Esophagus (tissue), 2 donors: ENCODE results near the gene AP4S1. TPM values are rescaled to one million over a fixed set of nuclear protein-coding genes. Genes with fewer than 3 reads are reported as not detected.

Experiments
- H3K27ac ChIP-seq, 2 donors: one replicate each; pipeline ENCODE4 v1.5.1; 2013; ENCODE audit warnings: low read depth in 2 of 2, mild to moderate bottlenecking in 2 of 2, inconsistent platforms in 1 of 2, low read length in 1 of 2, moderate library complexity in 1 of 2
- H3K27me3 ChIP-seq, 2 donors: one replicate each; pipeline ENCODE4 v1.6.1; 2013; ENCODE audit warnings: low read length in 2 of 2, control low read depth in 1 of 2, mild to moderate bottlenecking in 1 of 2; ENCODE audit not compliant: insufficient read depth in 2 of 2, control insufficient read depth in 1 of 2
- H3K36me3 ChIP-seq, 2 donors: one replicate each; pipeline ENCODE4 v1.6.1; 2013; ENCODE audit warnings: low read length in 1 of 2; ENCODE audit not compliant: control insufficient read depth in 2 of 2, insufficient read depth in 2 of 2
- H3K4me1 ChIP-seq, 2 donors: one replicate each; pipeline ENCODE4 v1.6.1; 2013; ENCODE audit warnings: low read length in 1 of 2; ENCODE audit not compliant: control insufficient read depth in 2 of 2, insufficient read depth in 2 of 2
- H3K4me3 ChIP-seq, 2 donors: one replicate each; pipeline ENCODE4 v1.5.1; 2013; ENCODE audit warnings: low read length in 2 of 2, mild to moderate bottlenecking in 2 of 2, low read depth in 1 of 2, moderate library complexity in 1 of 2
- H3K9me3 ChIP-seq, 2 donors: one replicate each; pipeline ENCODE4 v1.6.1; 2013; ENCODE audit warnings: mild to moderate bottlenecking in 2 of 2, low read depth in 1 of 2, low read length in 1 of 2, moderate library complexity in 1 of 2; ENCODE audit not compliant: control insufficient read depth in 2 of 2, insufficient read depth in 1 of 2
- WGBS, 2 donors: extraction: QIAGEN DNeasy Blood & Tissue Kit; methylation state at CpG; one replicate each; pipeline ENCODE4 v1.1.7; 2013; 5-methylcytosine and 5-hydroxymethylcytosine counted together
- polyA plus RNA-seq, 2 donors: library from polyadenylated mRNA; stranded (reverse); fragments of 200-250 nt; gene quantifications; one replicate each; pipeline ENCODE4 v1.2.3, GENCODE V29; 2013
- donor health status: healthy with polysubstance abuse.
- donor health status: Bipolar disorder and iron deficiency.

The AP4S1 gene
- polyA plus RNA-seq, 2 donors: 2.4 to 3.7 TPM

- no peak overlapping the region for H3K4me3 ChIP-seq
- 77 to 80% methylated on average over 3 of the region's 3 CpGs for WGBS, 2 donors
- peaks cover 6 to 16% of the 10 kb centered on the region in 2 donors for H3K36me3 ChIP-seq
- no peaks in the 10 kb centered on the region for H3K27me3 ChIP-seq
- H3K9me3 ChIP-seq: no peaks in the 10 kb centered on the region
- no peak overlapping the region for H3K27ac ChIP-seq
- no peaks in the 10 kb centered on the region for H3K4me1 ChIP-seq
Measured at GRCh38 chr14:31118892-31119291, 93.4 kb downstream of the AP4S1 start.

DNA sequence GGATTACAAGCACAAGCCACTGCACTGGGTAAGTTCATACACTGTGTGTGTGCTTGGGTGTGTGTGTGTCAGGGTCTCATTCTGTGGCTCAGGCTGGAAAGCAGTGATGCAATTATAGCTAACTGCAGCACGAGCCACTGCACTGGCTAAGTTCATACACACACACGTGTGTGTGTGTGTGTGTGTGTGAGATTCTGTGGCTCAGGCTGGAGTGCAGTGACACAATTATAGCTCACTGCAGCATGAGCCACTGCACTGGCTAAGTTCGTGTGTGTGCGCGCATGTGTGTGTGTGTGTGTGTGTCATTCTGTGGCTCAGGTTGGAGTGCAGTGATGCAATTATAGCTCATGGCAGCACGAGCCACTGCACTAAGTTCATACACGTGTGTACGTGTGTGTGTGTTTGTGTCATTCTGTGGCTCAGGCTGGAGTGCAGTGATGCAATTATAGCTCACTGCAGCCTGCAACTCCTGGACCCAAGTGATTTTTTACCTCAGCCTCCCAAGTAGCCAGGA is 96.7 kb downstream of the AP4S1 start:
- 74 to 80% methylated on average over 8 of the region's 8 CpGs for WGBS, 2 donors
- Histone ChIP-seq H3K4me3 (no peak overlapping the region), H3K36me3 (peaks cover 6 to 10% of the 10 kb centered on the region in 2 donors), H3K27me3 (no peaks in the 10 kb centered on the region), H3K27ac (no peak overlapping the region), H3K9me3 (no peaks in the 10 kb centered on the region), H3K4me1 (no peaks in the 10 kb centered on the region)

- no peaks in the 10 kb centered on the region for H3K9me3 ChIP-seq
- H3K27me3 ChIP-seq: no peaks in the 10 kb centered on the region
- H3K27ac ChIP-seq: no peak overlapping the region
- WGBS, 2 donors: 91% methylated on average over 4 of the region's 4 CpGs
- H3K4me3 ChIP-seq: no peak overlapping the region
- no peaks in the 10 kb centered on the region for H3K4me1 ChIP-seq
- peaks cover 6 to 10% of the 10 kb centered on the region in 2 donors for H3K36me3 ChIP-seq
Measured at GRCh38 chr14:31122921-31123320, 97.5 kb downstream of the AP4S1 start.

GRCh38 chr14:31124197-31124596 is 98.7 kb downstream of the AP4S1 start:
- Histone ChIP-seq H3K4me1 (no peaks in the 10 kb centered on the region), H3K27ac (no peak overlapping the region), H3K36me3 (peaks cover 12 to 15% of the 10 kb centered on the region in 2 donors), H3K27me3 (no peaks in the 10 kb centered on the region), H3K4me3 (no peak overlapping the region), H3K9me3 (no peaks in the 10 kb centered on the region)
- 87 to 91% methylated on average over 3 of the region's 3 CpGs for WGBS, 2 donors

GRCh38 chr14:31125231-31125630 is 99.8 kb downstream of the AP4S1 start:
- Histone ChIP-seq H3K36me3 (peaks cover 13 to 16% of the 10 kb centered on the region in 2 donors), H3K27ac (no peak overlapping the region)
- WGBS, 2 donors: 91 to 94% methylated on average over 6 of the region's 6 CpGs

DNA sequence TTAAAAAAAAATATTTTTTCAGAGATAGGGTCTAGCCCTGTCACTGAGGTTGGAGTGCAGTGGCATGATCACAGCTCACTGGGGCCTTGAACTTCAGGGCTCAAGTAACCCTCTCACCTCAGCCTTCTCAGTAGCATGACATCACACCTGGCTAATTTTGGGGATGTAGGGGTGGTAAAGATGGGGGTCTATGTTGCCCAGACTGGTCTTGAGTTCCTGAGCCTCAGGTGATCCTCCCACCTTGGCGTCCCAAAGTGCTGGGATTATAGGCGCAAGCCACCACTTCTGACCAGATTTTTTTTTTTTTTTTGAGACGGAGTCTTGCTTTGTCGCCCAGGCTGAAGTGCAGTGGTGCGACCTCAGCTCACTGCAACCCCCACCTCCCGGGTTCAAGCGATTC is 101.2 kb downstream of the AP4S1 start:
- H3K27ac ChIP-seq: no peak overlapping the region
- H3K27me3 ChIP-seq: no peaks in the 10 kb centered on the region
- H3K4me3 ChIP-seq: no peak overlapping the region
- no peaks in the 10 kb centered on the region for H3K9me3 ChIP-seq
- 93 to 96% methylated on average over 6 to 7 of the region's 7 CpGs for WGBS, 2 donors
- H3K36me3 ChIP-seq: peaks cover 13 to 16% of the 10 kb centered on the region in 2 donors
- no peaks in the 10 kb centered on the region for H3K4me1 ChIP-seq

More at GRCh38 chr14:31125231-31125630, 99.8 kb downstream of the AP4S1 start:
- no peaks in the 10 kb centered on the region for H3K27me3 ChIP-seq
- no peaks in the 10 kb centered on the region for H3K9me3 ChIP-seq
- H3K4me1 ChIP-seq: no peaks in the 10 kb centered on the region
- H3K4me3 ChIP-seq: no peak overlapping the region

- no peak overlapping the region for H3K27ac ChIP-seq
- peaks cover 9 to 10% of the 10 kb centered on the region in 2 donors for H3K36me3 ChIP-seq
- H3K4me3 ChIP-seq: no peak overlapping the region
- no peaks in the 10 kb centered on the region for H3K4me1 ChIP-seq
- no peaks in the 10 kb centered on the region for H3K9me3 ChIP-seq
- no peaks in the 10 kb centered on the region for H3K27me3 ChIP-seq
Measured at GRCh38 chr14:31127690-31128089, 102.2 kb downstream of the AP4S1 start.

- Histone ChIP-seq H3K27ac (no peak overlapping the region), H3K27me3 (no peaks in the 10 kb centered on the region), H3K9me3 (no peaks in the 10 kb centered on the region), H3K4me1 (no peaks in the 10 kb centered on the region), H3K36me3 (peaks cover 9 to 12% of the 10 kb centered on the region in 2 donors), H3K4me3 (no peak overlapping the region)
- 91 to 93% methylated on average over 18 of the region's 18 CpGs for WGBS, 2 donors
Measured at GRCh38 chr14:31128601-31129526, 103.4 kb downstream of the AP4S1 start.

DNA sequence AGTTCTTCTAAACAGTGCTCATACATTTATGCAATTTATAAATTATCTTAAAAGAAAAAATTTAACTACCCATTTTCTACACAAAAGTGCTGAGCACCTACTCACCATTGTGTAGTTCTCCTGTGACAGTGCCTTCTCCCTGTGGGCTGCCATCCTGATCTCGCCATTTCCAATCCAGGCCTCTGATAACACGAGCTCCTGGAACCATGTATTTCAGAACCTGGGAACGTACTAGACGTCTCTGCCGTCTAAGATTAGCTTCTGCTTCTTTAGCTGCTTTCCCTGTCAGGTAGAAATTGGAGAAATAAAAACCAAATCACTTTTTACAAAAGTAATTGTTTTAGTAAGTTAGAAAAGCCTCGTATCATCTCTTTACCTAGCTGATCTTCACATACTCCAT is 107.7 kb downstream of the AP4S1 start:
- no peak overlapping the region for H3K4me3 ChIP-seq
- H3K36me3 ChIP-seq: peaks cover 9 to 16% of the 10 kb centered on the region in 2 donors
- no peaks in the 10 kb centered on the region for H3K9me3 ChIP-seq
- 93 to 94% methylated on average over 6 of the region's 6 CpGs for WGBS, 2 donors
- H3K27me3 ChIP-seq: no peaks in the 10 kb centered on the region
- no peak overlapping the region for H3K27ac ChIP-seq
- H3K4me1 ChIP-seq: no peaks in the 10 kb centered on the region
